Right renal pelvis (tissue), 4 donors: ENCODE results near the gene DOCK2. TPM values are rescaled to one million over a fixed set of nuclear protein-coding genes. Genes with fewer than 3 reads are reported as not detected.

Source experiments
- polyA plus RNA-seq, 4 donors: library from polyadenylated mRNA; unstranded; fragments of 120-200 nt; gene quantifications; one replicate each; pipeline ENCODE4 v1.2.1, GENCODE V29; 2013; ENCODE audit not compliant: insufficient read length in 4 of 4

The DOCK2 gene
- polyA plus RNA-seq, 4 donors: 2.3 to 4.0 (median 2.5) TPM

Other genes with a start within 250 kb of the DOCK2 start
- 10 to 100 TPM; 32.7 to 42.9 (median 39.4) TPM for gene SPDL1, start 53.5 kb upstream of the DOCK2 start, polyA plus RNA-seq